Measurements from ENCODE around the gene TDRD12.
"Not testable (repeated sequence)": the region's sequence is repeated elsewhere in the genome, so short reads cannot be mapped to it uniquely, and the experiment has no call there.

The TDRD12 gene

GRCh38 chr19:32709032-32709431 is 10.5 kb upstream of the TDRD12 start:
- TF ChIP-seq CTCF (IDR thresholded peaks at IDR 0.05; ENCODE audit: low read depth, low read length) = no peak

GRCh38 chr19:32711747-32712146 is 7.8 kb upstream of the TDRD12 start:
- no peak overlapping the region for H3K4me3 ChIP-seq (ENCODE audit: low read depth, low read length)
- no peak for DNase-seq (ENCODE audit: low read depth, low spot score)
- in situ Hi-C loops (cut with HindIII; ENCODE audit: low sequenced_read_pairs) = no loop called here
- no peak for TF ChIP-seq CTCF (IDR thresholded peaks at IDR 0.05; ENCODE audit: low read depth, low read length)

More at GRCh38 chr19:32709032-32709431, 10.5 kb upstream of the TDRD12 start:
- in situ Hi-C loops (cut with HindIII; ENCODE audit: low sequenced_read_pairs) = no loop called here
- H3K4me3 ChIP-seq (ENCODE audit: low read depth, low read length) = no peak overlapping the region
- DNase-seq (ENCODE audit: low read depth, low spot score) = no peak

- H3K4me3 ChIP-seq (ENCODE audit: low read depth, low read length); in situ Hi-C loops (cut with HindIII; ENCODE audit: low sequenced_read_pairs); DNase-seq (ENCODE audit: low read depth, low spot score): not testable (repeated sequence)
Measured at GRCh38 chr19:32716203-32716602, 3.4 kb upstream of the TDRD12 start.

- no peak for DNase-seq (ENCODE audit: low read depth, low spot score)
- in situ Hi-C loops (cut with HindIII; ENCODE audit: low sequenced_read_pairs) = no loop called here
- no peak overlapping the region for H3K4me3 ChIP-seq (ENCODE audit: low read depth, low read length)
- TF ChIP-seq CTCF (IDR thresholded peaks at IDR 0.05; ENCODE audit: low read depth, low read length) = no peak
Measured at GRCh38 chr19:32717496-32717895, 2.1 kb upstream of the TDRD12 start.

GRCh38 chr19:32718286-32718685 is 1.3 kb upstream of the TDRD12 start:
- DNase-seq (ENCODE audit: low read depth, low spot score) = no peak
- TF ChIP-seq CTCF (IDR thresholded peaks at IDR 0.05; ENCODE audit: low read depth, low read length) = no peak
- H3K4me3 ChIP-seq (ENCODE audit: low read depth, low read length) = no peak overlapping the region
- in situ Hi-C loops (cut with HindIII; ENCODE audit: low sequenced_read_pairs) = no loop called here

GRCh38 chr19:32720216-32720935 is 809 bp downstream of the TDRD12 start:
- in situ Hi-C loops (cut with HindIII; ENCODE audit: low sequenced_read_pairs) = no loop called here
- DNase-seq (ENCODE audit: low read depth, low spot score) = no peak
- no peak overlapping the region for H3K4me3 ChIP-seq (ENCODE audit: low read depth, low read length)
- TF ChIP-seq CTCF (IDR thresholded peaks at IDR 0.05; ENCODE audit: low read depth, low read length) = no peak

GRCh38 chr19:32720936-32721250 is 1.3 kb downstream of the TDRD12 start:
- no peak for DNase-seq (ENCODE audit: low read depth, low spot score)
- in situ Hi-C loops (cut with HindIII; ENCODE audit: low sequenced_read_pairs) = no loop called here
- no peak for TF ChIP-seq CTCF (IDR thresholded peaks at IDR 0.05; ENCODE audit: low read depth, low read length)
- no peak overlapping the region for H3K4me3 ChIP-seq (ENCODE audit: low read depth, low read length)

Measured in astrocyte of the spinal cord (primary cell).